ENCODE data around the gene SLC9A4.

DNA sequence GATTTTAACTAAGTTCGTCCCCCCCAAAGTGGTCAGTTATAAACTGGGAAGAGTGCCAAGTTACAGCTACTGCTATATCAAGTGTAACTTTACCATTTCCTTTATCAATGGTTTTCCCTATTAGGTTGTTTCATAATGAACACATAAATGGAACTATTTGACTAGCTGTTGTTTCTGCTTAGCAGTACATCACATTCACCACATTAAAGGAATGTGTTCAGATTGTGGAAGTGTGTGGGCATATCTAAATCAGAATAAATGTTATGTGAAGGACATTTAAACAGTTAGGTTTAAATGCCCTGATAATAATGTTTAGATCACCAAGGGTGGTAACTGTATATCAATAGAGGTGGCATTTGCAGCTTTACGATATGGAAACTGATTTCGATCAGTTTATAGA, 45.1 kb downstream of the SLC9A4 start:
- no peak for TF ChIP-seq CTCF (IDR thresholded peaks at IDR 0.05)
- no peak for TF ChIP-seq POLR2AphosphoS5 (IDR thresholded peaks at IDR 0.05)
- no peak for TF ChIP-seq EP300 (IDR thresholded peaks at IDR 0.05)
